Heart left ventricle (tissue), 16 donors: Measurements from ENCODE around the gene CCDC178. TPM values are rescaled to one million over a fixed set of nuclear protein-coding genes. Genes with fewer than 3 reads are reported as not detected.
"Not testable (repeated sequence)": the region's sequence is repeated elsewhere in the genome, so short reads cannot be mapped to it uniquely, and the experiment has no call there.

Source experiments
- ATAC-seq, 4 donors: fragments of 200-7000 bp; cut with Tn5 transposase; one replicate each; pipeline ENCODE4 v1.9.1; 2020 to 2022; ENCODE audit warnings: moderate library complexity in 4 of 4, mild to moderate bottlenecking in 3 of 4, moderate number of reproducible peaks in 1 of 4
- DNase-seq, 5 donors: peaks; one replicate each; pipeline ENCODE4 v3.0.0-alpha.2; 2020
- H3K27ac ChIP-seq, 12 donors: fragments of 200-600 bp; sonication (generic) in 4 of 12; one replicate each; pipeline versions ENCODE4 v1.5.0 to v1.8.0; 2016 to 2022; ENCODE audit warnings: mild to moderate bottlenecking in 2 of 12
- H3K27me3 ChIP-seq, 9 donors: fragments of 200-600 bp; sonication (generic) in 2 of 9; one replicate each; pipeline versions ENCODE4 v1.5.1 to v1.8.0; 2016 to 2022; ENCODE audit warnings: mild to moderate bottlenecking in 3 of 9
- H3K36me3 ChIP-seq, 9 donors: fragments of 200-600 bp; sonication (generic) in 2 of 9; one replicate each; pipeline versions ENCODE4 v1.5.0 to v1.8.0; 2018 to 2022; ENCODE audit warnings: mild to moderate bottlenecking in 2 of 9
- H3K4me1 ChIP-seq, 12 donors: fragments of 200-600 bp; sonication (generic) in 4 of 12; one replicate each; pipeline versions ENCODE4 v1.5.0 to v1.8.0; 2016 to 2022; ENCODE audit warnings: mild to moderate bottlenecking in 3 of 12
- H3K4me3 ChIP-seq, 12 donors: fragments of 200-600 bp; sonication (generic) in 4 of 12; one replicate each; pipeline versions ENCODE4 v1.5.0 to v1.8.0; 2017 to 2022; ENCODE audit warnings: mild to moderate bottlenecking in 9 of 12, moderate library complexity in 4 of 12
- H3K9me3 ChIP-seq, 12 donors: fragments of 200-600 bp; sonication (generic) in 4 of 12; one replicate each; pipeline versions ENCODE4 v1.5.0 to v1.8.0; 2016 to 2022; ENCODE audit warnings: mild to moderate bottlenecking in 1 of 12
- POLR2A ChIP-seq, 2 donors: fragments of 450-650 bp; IDR thresholded peaks; one replicate each; pipeline ENCODE4 v1.6.1; 2017; ENCODE audit warnings: antibody characterized with exemption in 2 of 2, mild to moderate bottlenecking in 2 of 2, moderate library complexity in 2 of 2
- WGBS, 4 donors: extraction: QIAGEN DNeasy Blood & Tissue Kit in 2 of 4; methylation state at CpG; one replicate each; pipeline versions ENCODE4 v1.1.5 to v1.1.7; 2013 to 2018; 5-methylcytosine and 5-hydroxymethylcytosine counted together
- intact Hi-C, 10 donors: fragments of 100-400 bp; cut with DNase I; formaldehyde crosslinking; loops; one replicate each; pipeline versions ENCODE4 v1.11.1 to v1.14.2; 2022
- polyA plus RNA-seq, 2 donors: library from polyadenylated mRNA; stranded (reverse); fragments of 200-250 nt; gene quantifications; one replicate each; pipeline ENCODE4 v1.2.3, GENCODE V29; 2013
- total RNA-seq, 9 donors: library from RNA; depleted of rRNA in 2 of 9; stranded (reverse); fragments of >200 nt in 2 of 9; fragmentation: NEBNext Ultra II Directional in 3 of 9; extraction: Animal tissue kit (Norgen Biotek cat#: 25700) in 3 of 9; gene quantifications; one replicate each; pipeline versions ENCODE4 v1.1.0 to v1.2.4, GENCODE V29; 2016 to 2023
- TF ChIP-seq, protein P1 (sequence below), 12 donors: fragments of 200-600 bp; sonication (generic) in 4 of 12; IDR thresholded peaks; one replicate each; pipeline versions ENCODE4 v1.5.0 to v1.8.0; 2018 to 2022; ENCODE audit warnings: antibody characterized with exemption in 12 of 12, mild to moderate bottlenecking in 5 of 12
- donor health status: ischemic (EF 13 %, LVEDD 7.1; RV severe dilation, severe dysfunction).
- donor health status: healthy with polysubstance abuse.
- donor health status: DM: no; HTN: yes; CAD: no.
- donor health status: DM: no; HTN: no; CAD: no.
- donor health status: ischemic (EF 25% LVEDD 6.9; RV normal size, moderate dysfunction).
- donor health status: ischemic (EF 25% LVEDD 5.7; RV mildly dilated, moderate dysfunction).
- donor health status: healthy.
- donor health status: DM: yes; HTN: yes; CAD: no.
- donor health status: ischemic (EF 35%, LVEDD 5.7; RV mildly dilated, moderate dysfunction).
- donor health status: nonischemic (EF 11% LVEDD 7.7; RV severe dilation, severe dysfunction).
- donor health status: DM: yes; HTN: yes; CAD: no.
- donor health status: PGD.
- donor health status: ischemic (EF 29% LVEDD 5.4; RV normal size, mild dysfunction).
- donor health status: nonischemic (EF 23%, LVEDD 6.1; RV moderate dilation, normal function).

CCDC178 gene
- total and polyA plus RNA-seq, 11 donors, result 0.23 to 1.00 (median 0.41) TPM; not detected in 3

- DNase-seq (no peak), ATAC-seq (no peak)
- 49 to 55% (median 50%) methylated on average over 3 of the region's 3 CpGs for WGBS, 4 donors
- H3K4me3 ChIP-seq, result no peak overlapping the region
- H3K9me3 ChIP-seq, result no peaks in the 10 kb centered on the region
- no peak overlapping the region for H3K27ac ChIP-seq
- TF ChIP-seq, protein P1, sequence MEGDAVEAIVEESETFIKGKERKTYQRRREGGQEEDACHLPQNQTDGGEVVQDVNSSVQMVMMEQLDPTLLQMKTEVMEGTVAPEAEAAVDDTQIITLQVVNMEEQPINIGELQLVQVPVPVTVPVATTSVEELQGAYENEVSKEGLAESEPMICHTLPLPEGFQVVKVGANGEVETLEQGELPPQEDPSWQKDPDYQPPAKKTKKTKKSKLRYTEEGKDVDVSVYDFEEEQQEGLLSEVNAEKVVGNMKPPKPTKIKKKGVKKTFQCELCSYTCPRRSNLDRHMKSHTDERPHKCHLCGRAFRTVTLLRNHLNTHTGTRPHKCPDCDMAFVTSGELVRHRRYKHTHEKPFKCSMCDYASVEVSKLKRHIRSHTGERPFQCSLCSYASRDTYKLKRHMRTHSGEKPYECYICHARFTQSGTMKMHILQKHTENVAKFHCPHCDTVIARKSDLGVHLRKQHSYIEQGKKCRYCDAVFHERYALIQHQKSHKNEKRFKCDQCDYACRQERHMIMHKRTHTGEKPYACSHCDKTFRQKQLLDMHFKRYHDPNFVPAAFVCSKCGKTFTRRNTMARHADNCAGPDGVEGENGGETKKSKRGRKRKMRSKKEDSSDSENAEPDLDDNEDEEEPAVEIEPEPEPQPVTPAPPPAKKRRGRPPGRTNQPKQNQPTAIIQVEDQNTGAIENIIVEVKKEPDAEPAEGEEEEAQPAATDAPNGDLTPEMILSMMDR (IDR thresholded peaks at IDR 0.05), result no peak
- TF ChIP-seq POLR2A (IDR thresholded peaks at IDR 0.05), result no peak
- H3K36me3 ChIP-seq, result no peaks in the 10 kb centered on the region
- no peaks in the 10 kb centered on the region for H3K27me3 ChIP-seq
- no peaks in the 10 kb centered on the region for H3K4me1 ChIP-seq
- intact Hi-C loops, result no loop called here
Measured at GRCh38 chr18:32956591-32957315, 483.8 kb downstream of the CCDC178 start.

DNA sequence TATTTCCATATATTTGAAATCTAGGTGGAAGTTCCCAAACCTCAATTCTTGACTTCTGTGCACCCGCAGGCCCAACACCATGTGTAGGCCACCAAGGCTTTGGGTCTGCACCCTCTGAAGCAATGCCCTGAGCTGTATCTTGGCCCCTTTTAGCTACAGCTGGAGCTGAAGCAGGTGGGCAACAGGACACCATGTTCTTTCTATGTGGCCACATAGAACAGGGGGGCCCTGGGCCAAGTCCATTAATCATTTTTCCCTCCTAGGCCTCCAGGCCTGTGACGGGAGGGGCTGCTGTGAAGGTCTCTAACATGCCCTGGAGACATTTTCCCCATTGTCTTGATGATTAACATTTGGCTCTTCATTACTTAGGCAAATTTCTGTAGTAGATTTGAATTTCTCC is 488.2 kb downstream of the CCDC178 start:
- H3K4me1 ChIP-seq, ATAC-seq, intact Hi-C loops, H3K27me3 ChIP-seq, DNase-seq, H3K36me3 ChIP-seq, H3K4me3 ChIP-seq, H3K27ac ChIP-seq, H3K9me3 ChIP-seq: not testable (repeated sequence)
- 86 to 95% (median 91%) methylated on average over 2 of the region's 2 CpGs for WGBS, 4 donors

DNA sequence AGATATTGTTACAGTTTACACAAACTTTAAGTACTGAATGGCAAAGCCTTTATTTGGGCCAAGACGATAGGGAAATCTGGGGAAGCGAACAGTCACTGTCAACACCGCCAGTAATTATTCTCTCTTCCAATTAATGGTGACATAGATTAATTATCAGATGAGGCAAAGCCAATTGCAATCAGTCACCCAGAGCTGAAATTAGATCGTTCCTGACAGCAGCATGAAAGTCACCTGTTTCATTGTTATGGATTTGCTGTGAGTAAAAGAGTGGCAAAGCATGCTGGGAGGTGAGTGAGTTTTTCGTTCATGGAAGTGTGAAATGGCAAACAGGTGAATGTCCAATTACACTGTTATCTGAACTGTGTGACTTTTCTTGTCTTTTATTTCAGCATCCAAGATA is 502.9 kb downstream of the CCDC178 start:
- Histone ChIP-seq H3K36me3 (no peaks in the 10 kb centered on the region), H3K4me1 (no peaks in the 10 kb centered on the region), H3K27ac (no peak overlapping the region), H3K9me3 (no peaks in the 10 kb centered on the region), H3K4me3 (no peak overlapping the region), H3K27me3 (no peaks in the 10 kb centered on the region)
- TF ChIP-seq POLR2A (IDR thresholded peaks at IDR 0.05), result no peak
- TF ChIP-seq, protein P1 (IDR thresholded peaks at IDR 0.05), result no peak
- DNase-seq (no peak), ATAC-seq (no peak)
- WGBS, 4 donors, result 66 to 73% (median 71%) methylated on average over 5 of the region's 5 CpGs
- intact Hi-C loops, result no loop called here

DNA sequence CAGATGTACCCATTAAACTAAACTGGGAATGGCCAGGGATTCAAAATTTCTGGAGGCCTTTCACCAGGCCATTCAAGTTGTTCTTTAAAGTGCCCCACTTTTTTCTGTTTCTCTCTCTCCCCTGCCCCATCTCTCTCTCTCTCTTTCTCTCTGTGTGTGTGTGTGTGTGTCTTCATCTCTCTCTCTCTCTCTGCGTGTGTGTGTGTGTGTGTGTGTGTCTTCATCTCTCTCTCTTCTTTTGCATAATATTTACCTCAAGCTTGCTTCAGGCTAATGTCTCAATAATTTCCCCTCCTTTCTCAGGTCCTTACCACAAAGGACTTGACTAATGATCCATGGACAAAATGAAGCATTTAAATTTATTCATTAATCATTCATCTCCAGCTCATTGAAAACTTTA is 503.5 kb downstream of the CCDC178 start:
- DNase-seq, result no peak
- Histone ChIP-seq H3K9me3 (no peaks in the 10 kb centered on the region), H3K27me3 (no peaks in the 10 kb centered on the region), H3K27ac (no peak overlapping the region), H3K4me1 (no peaks in the 10 kb centered on the region), H3K4me3 (no peak overlapping the region), H3K36me3 (no peaks in the 10 kb centered on the region)
- WGBS, 4 donors, result 23 to 90% (median 49%) methylated on average over 1 of the region's 1 CpG
- TF ChIP-seq, protein P1 (IDR thresholded peaks at IDR 0.05), result no peak
- intact Hi-C loops, result no loop called here
- ATAC-seq, result no peak

- ATAC-seq (no peak), DNase-seq (no peak)
- Histone ChIP-seq H3K27me3 (no peaks in the 10 kb centered on the region), H3K27ac (no peak overlapping the region), H3K4me3 (no peak overlapping the region), H3K9me3 (no peaks in the 10 kb centered on the region), H3K36me3 (no peaks in the 10 kb centered on the region), H3K4me1 (no peaks in the 10 kb centered on the region)
- TF ChIP-seq POLR2A (IDR thresholded peaks at IDR 0.05), result no peak
- TF ChIP-seq, protein P1 (IDR thresholded peaks at IDR 0.05), result no peak
- WGBS, 4 donors, result 66 to 84% (median 78%) methylated on average over 4 of the region's 4 CpGs
- intact Hi-C loops, result no loop called here
Measured at GRCh38 chr18:32934201-32934600, 506.3 kb downstream of the CCDC178 start.
